Measurements from ENCODE around the gene DSCAML1. TPM values are rescaled to one million over a fixed set of nuclear protein-coding genes. Genes with fewer than 3 reads are reported as not detected.
A peak's percentile ranks its signal among the peaks of the same experiment; 100 is the strongest.

DSCAML1 gene
- total and polyA plus RNA-seq, 4 donors: 0.18 to 1.5 (median 1.1) TPM

DNA sequence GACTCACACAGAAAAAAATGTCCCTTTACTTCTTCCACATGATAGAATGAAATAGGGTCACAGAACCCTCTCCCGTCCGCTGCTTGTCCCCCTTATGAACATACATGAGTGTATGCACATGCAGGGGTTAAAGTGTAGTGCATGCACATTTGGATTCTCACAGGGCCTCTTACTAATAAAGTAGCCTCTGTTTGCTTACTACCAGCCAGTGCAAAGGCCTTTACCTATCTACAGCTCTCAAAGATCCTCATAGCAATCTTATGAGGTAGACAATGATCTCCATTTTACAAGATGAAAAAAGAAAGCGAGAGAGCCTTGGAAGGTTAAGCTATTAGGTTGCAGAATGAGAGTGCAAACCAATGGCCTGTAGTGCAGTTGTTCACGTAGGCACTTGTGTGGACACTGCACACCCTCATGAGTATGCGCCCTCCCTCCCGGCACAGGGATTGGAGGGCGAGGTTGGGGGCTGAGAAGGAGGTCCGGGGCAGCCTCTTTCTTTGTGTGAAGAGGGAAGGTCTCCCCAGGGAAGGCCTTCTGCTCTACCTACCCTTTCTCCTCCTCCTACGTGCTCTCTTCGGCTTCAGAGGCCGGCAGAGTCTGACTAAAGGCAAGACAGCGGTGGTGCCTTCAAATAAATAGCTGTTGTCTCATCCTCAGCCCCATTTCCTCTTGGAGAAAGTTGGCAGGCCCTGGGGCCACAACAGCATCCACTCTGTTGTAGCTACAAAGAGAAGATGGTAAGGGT, 378.1 kb downstream of the DSCAML1 start:
- DNase-seq (peak in 2 of 3 donors; percentile 7 to 24), ATAC-seq (ENCODE audit: insufficient read depth, low FRiP score) (no peak)
- WGBS, 2 donors: 86 to 89% methylated on average over 12 of the region's 12 CpGs
- no peaks in the 10 kb centered on the region for H3K36me3 ChIP-seq (ENCODE audit: control insufficient read depth in 4 of 4, insufficient read depth in 4 of 4, low read length in 4 of 4)
- no peaks in the 10 kb centered on the region for H3K27me3 ChIP-seq (ENCODE audit: control insufficient read depth in 3 of 3, insufficient read depth in 3 of 3, low read length in 2 of 3)
- no peak overlapping the region for H3K9ac ChIP-seq (ENCODE audit: insufficient read depth in 1 of 2, low read length in 2 of 2)
- no peak overlapping the region for H3K4me3 ChIP-seq
- no peaks in the 10 kb centered on the region for H3K9me3 ChIP-seq (ENCODE audit: control insufficient read depth in 4 of 4, insufficient read depth in 3 of 4, low read length in 3 of 4)
- TF ChIP-seq, protein P1, sequence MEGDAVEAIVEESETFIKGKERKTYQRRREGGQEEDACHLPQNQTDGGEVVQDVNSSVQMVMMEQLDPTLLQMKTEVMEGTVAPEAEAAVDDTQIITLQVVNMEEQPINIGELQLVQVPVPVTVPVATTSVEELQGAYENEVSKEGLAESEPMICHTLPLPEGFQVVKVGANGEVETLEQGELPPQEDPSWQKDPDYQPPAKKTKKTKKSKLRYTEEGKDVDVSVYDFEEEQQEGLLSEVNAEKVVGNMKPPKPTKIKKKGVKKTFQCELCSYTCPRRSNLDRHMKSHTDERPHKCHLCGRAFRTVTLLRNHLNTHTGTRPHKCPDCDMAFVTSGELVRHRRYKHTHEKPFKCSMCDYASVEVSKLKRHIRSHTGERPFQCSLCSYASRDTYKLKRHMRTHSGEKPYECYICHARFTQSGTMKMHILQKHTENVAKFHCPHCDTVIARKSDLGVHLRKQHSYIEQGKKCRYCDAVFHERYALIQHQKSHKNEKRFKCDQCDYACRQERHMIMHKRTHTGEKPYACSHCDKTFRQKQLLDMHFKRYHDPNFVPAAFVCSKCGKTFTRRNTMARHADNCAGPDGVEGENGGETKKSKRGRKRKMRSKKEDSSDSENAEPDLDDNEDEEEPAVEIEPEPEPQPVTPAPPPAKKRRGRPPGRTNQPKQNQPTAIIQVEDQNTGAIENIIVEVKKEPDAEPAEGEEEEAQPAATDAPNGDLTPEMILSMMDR (IDR thresholded peaks at IDR 0.05; ENCODE audit: control extremely low read depth, extremely low read depth): no peak
- H3K4me1 ChIP-seq (ENCODE audit: control insufficient read depth in 5 of 5, insufficient read depth in 5 of 5, low read length in 5 of 5): no peaks in the 10 kb centered on the region
- H3K27ac ChIP-seq (ENCODE audit: low read depth in 1 of 2, low read length in 1 of 2): no peak overlapping the region

DNA sequence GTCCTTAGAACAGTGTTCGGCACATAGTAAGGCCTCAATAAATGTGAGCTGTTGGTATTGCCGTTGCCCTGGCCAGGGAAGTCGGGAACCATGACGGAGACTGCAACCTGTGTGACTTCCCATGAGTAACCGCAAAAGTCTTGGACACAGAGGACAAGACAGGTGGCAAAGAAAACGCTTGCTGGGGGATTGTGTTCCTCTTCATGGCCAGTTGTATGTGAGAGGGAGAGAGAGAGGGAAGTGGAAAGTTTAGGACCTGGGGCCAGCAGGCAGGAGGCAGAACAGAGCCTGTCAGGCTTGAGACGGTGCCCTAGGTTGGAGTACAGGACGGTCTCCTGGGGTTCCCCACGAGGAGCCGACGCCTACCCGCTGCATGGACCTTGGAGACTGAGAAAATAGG, 379.2 kb downstream of the DSCAML1 start:
- TF ChIP-seq, protein P1 (IDR thresholded peaks at IDR 0.05; ENCODE audit: control extremely low read depth, extremely low read depth): no peak
- Histone ChIP-seq H3K9ac (ENCODE audit: insufficient read depth in 1 of 2, low read length in 2 of 2) (no peak overlapping the region), H3K27me3 (ENCODE audit: control insufficient read depth in 3 of 3, insufficient read depth in 3 of 3, low read length in 2 of 3) (no peaks in the 10 kb centered on the region), H3K4me1 (ENCODE audit: control insufficient read depth in 5 of 5, insufficient read depth in 5 of 5, low read length in 5 of 5) (no peaks in the 10 kb centered on the region), H3K9me3 (ENCODE audit: control insufficient read depth in 4 of 4, insufficient read depth in 3 of 4, low read length in 3 of 4) (no peaks in the 10 kb centered on the region), H3K4me3 (no peak overlapping the region), H3K36me3 (ENCODE audit: control insufficient read depth in 4 of 4, insufficient read depth in 4 of 4, low read length in 4 of 4) (peaks cover 0 to 2% (median 0%) of the 10 kb centered on the region in 4 donors), H3K27ac (ENCODE audit: low read depth in 1 of 2, low read length in 1 of 2) (no peak overlapping the region)
- 87 to 91% methylated on average over 12 of the region's 12 CpGs for WGBS, 2 donors
- DNase-seq (no peak), ATAC-seq (ENCODE audit: insufficient read depth, low FRiP score) (no peak)

DNA sequence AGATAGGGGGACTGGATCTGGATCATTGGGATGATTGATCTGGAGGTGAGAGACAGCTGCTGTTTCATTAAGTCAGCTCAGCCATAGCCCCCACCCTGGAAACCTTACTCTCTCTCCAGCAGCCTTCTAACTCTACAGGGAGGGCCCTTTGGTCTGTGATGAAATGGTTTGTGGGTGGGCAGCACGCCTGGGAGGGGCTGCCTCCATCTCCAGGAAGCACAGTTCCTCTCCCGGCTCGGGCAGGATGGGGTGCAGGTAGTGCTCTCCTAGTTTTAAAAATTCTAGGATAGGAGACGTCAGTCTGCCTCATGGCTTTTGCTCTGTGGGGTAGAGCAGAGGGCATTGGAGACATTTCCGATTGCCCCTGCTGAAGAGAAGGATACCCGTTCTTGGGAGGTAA, 379.7 kb downstream of the DSCAML1 start:
- DNase-seq (no peak), ATAC-seq (ENCODE audit: insufficient read depth, low FRiP score) (no peak)
- Histone ChIP-seq H3K36me3 (ENCODE audit: control insufficient read depth in 4 of 4, insufficient read depth in 4 of 4, low read length in 4 of 4) (peaks cover 0 to 3% (median 0%) of the 10 kb centered on the region in 4 donors), H3K9me3 (ENCODE audit: control insufficient read depth in 4 of 4, insufficient read depth in 3 of 4, low read length in 3 of 4) (no peaks in the 10 kb centered on the region), H3K4me3 (no peak overlapping the region), H3K9ac (ENCODE audit: insufficient read depth in 1 of 2, low read length in 2 of 2) (no peak overlapping the region), H3K27me3 (ENCODE audit: control insufficient read depth in 3 of 3, insufficient read depth in 3 of 3, low read length in 2 of 3) (no peaks in the 10 kb centered on the region), H3K27ac (ENCODE audit: low read depth in 1 of 2, low read length in 1 of 2) (no peak overlapping the region), H3K4me1 (ENCODE audit: control insufficient read depth in 5 of 5, insufficient read depth in 5 of 5, low read length in 5 of 5) (no peaks in the 10 kb centered on the region)
- TF ChIP-seq, protein P1 (IDR thresholded peaks at IDR 0.05; ENCODE audit: control extremely low read depth, extremely low read depth): no peak
- WGBS, 2 donors: 58 to 61% methylated on average over 6 of the region's 6 CpGs
